Activated CD4-positive, CD25-positive, alpha-beta regulatory T cell treated with anti-CD3 and anti-CD28 coated beads, Interleukin-2, amount 50 U/mL, for 16 hours (primary cell): ENCODE results near the gene PARD3B.

Experiments
- DNase-seq: peaks from one replicate; pipeline ENCODE4 v3.0.0-alpha.2; 2020; ENCODE audit warnings: low read depth, low spot score

PARD3B gene

DNA sequence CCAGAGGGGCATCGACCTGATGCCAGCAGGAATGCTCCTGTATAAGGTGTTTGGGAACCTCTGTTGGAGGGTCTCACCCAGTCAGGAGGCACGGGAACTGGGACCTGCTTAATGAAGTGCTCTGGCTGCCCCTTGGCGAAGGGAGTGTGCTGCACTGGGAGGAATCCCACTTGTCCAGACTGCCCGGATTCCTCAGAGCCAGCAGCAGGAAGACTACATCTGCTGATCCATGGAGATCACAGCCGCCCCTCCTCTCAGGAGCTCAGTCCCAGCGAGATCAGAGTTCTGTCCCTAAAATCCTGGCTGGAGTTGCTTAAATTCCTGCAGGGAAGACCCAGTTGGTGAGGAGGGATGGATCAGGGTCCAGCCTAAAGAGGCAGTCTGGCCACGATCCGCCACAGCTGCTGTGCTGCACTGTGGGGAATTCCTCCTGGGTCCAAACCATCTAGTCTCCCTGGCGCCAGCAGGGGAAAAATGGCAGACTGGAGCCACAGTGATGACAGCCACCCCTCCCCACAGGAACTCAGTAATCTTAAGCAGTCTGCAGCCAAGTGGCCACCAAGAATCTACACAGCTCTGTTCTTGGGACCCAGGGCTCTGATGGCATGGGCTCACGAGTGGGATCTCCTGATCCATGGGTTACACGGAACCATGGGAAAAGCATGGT, 1060.5 kb downstream of the PARD3B start:
- DNase-seq: no peak

DNA sequence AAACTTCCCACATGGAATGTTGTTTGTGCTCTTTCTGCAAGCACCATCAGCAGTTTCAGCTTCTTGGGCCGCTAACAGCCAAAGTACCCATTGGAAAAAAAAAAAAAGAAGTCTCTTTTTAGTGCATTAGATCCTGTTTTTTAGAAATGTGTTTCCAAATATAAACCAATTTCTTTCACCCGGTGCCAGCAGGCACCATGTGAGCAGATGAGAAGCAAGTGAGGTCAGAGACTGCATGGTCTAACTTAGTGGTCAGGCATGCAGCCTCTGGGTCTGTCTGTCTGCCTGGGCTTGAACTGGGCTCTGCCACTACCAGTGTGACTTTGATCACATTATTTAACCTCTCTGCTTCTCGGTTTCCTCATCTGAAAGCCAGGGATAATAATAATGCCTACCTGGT, 1061.9 kb downstream of the PARD3B start:
- DNase-seq: no peak

DNA sequence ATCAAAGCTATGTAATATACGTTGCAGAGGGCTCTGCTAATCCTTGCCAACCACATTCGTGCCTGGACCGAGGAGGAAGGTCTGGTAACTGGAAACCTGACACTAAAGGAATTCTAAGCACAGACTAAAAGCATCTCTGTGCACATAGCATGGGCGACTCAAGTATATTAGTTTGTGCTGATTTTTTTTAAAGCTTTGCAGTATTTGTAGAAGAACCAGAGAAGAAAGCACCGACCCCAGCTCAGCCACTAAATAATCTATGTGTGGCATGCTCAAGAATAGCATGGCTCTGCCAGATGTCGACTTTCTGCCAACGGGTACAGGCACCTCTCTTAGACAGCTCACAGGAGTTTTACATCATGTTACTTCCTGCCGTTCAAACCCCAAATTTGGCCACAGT, 1063.8 kb downstream of the PARD3B start:
- no peak for DNase-seq

DNA sequence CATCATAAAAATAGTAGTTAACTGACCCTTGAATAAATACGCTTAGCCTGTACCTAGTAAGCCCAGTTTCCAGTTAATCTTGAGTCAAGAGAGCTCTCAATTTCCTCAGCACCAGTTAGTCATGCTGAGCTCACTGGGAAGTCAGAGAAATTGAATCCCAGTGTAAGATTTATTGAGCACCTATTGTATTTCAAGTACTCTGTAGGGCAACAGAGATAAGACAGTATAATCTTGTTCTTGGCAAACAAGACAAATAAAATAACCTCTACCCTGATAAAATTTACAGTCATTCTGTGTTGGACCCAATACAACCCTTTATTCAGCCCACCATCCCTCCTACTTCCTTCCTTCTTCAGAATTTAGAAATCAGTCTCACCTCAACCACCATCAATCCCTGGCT, 1065.2 kb downstream of the PARD3B start:
- no peak for DNase-seq

DNA sequence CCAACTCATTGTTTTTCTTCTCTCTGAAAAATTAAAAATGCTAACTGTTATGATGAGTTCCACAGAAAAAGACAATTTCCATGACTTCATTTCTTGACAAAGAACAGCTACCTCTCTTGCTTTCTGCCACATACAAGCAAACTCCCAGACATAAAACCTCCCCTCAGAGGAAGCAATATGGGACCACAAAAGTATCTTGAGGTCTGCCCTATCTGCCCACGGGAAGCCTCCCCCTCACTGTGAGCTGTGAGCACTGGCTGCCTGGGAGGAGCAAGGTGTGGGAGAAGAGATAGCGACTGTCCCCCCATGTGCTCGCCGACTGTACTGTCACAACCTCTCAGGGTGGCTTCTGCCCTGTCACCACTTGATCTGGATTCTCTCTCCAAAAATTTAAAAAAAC, 1067.4 kb downstream of the PARD3B start:
- no peak for DNase-seq

DNA sequence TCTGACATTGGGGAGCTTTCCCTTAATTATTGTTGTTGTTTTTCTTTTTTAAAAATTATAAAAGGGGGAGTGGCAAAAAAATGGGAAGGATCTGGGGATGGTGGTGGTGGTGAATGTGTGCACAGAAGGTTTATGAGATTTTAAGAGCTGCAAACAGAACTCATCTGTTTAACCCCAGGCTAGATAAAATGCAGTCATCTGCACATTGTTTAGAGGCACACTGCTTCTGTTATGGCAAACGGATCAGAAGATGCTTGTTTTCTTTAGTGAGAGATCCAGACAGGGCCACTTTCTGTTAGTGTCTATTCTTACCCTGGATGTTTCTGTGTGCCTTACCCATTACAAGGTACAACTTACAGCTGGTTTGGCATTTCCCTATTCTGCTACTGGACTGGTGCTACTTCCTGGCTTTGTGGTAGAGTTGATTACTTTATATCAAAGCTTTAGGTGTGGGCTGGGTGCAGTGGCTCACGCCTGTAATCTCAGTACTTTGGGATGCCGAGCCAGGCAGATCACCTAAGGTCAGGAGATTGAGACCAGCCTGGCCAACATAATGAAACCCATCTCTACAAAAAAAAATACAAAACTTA, 1068.8 kb downstream of the PARD3B start:
- no peak for DNase-seq

DNA sequence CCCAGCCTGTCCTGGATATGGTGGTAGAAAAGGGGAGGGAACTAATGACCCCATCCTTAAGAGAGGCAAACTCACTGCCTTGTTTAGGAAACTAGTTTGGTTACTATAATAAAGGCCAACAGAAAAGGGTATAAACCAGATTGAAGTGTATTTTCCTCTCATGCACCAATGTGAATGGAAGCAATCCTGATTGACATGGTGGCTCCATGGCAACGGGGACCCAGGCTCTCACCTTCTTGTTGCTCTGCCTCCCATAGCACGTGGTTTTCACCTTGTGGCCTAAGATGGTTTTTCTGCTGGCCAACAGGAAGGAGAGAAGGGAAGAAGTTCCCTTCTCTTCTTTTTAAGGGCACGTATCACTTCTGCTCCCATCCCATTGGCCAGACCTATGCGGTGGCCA, 1069.7 kb downstream of the PARD3B start:
- no peak for DNase-seq

DNA sequence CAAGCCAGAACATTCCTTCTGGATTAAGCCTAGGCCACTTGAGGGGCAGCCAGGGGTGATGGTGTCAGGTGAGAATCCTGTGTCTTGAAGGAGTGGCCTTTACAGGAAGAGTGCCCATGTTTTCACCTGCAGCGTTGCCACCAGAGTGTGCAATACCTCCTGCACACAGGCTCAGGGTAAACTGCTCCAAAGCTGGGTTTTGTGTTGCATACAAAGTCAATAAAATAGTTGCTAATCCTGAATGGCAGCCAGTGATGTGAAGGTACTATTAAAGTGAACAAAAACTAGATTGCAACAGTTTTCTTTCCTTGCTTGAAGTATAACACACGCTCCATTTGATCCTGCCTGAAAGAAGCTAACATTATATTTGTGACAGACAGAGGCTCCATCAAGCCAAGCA, 1072.6 kb downstream of the PARD3B start:
- no peak for DNase-seq

DNA sequence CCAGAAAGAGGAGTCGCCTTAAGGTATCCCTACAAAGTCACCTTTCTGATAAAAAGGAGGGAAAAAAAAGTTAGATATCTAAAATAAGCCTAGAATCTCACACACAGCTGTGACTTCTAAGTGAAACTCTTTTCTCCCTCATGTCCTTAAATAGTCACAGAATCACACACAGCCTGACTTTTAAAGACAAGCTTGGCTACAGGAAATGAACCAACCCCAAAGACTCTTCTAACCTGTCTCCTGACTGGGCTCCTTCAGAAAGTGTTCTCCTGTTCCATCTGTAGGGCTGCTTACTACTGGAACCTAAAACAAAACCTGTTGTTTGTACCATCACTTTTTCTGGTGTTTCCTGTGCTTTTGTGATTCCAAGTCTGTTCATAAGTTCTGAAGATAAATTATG, 1074.3 kb downstream of the PARD3B start:
- no peak for DNase-seq

DNA sequence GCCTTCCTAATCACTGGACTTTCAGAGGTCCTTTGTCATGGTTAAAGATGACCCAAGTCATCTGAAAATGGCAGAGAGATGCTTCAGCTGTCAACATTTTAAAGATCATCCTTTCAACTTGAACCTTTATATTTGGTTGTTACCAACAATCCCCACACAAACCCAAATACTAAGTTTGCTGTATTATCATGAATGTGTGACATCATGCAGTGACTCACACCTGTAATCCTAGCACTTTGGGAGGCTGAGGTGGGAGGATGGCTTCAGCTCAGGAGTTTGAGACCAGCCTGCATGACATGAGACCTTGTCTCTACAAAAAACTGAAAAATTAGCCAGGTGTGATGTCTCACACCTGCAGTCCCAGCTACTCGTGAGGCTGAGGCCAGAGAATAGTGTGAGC, 1081.8 kb downstream of the PARD3B start:
- DNase-seq: no peak

DNA sequence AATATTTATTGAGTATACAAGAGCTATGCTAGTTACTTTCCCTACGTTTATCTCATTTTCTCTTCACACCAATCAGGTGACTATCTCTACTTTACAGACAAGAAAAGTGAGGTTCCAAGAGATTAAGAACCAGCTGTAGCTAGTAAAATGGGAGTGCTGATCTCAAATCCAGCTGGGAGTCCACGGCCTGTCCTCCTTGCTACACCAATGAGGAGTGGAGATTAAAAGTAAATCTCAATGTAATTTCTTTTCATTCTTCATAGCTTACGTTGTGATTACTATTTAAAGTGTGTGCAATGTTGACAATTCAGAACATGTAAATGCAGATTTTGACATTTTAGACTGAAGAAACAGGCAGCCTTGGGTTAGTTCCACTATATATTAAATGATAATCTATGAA, 1083.1 kb downstream of the PARD3B start:
- no peak for DNase-seq

DNA sequence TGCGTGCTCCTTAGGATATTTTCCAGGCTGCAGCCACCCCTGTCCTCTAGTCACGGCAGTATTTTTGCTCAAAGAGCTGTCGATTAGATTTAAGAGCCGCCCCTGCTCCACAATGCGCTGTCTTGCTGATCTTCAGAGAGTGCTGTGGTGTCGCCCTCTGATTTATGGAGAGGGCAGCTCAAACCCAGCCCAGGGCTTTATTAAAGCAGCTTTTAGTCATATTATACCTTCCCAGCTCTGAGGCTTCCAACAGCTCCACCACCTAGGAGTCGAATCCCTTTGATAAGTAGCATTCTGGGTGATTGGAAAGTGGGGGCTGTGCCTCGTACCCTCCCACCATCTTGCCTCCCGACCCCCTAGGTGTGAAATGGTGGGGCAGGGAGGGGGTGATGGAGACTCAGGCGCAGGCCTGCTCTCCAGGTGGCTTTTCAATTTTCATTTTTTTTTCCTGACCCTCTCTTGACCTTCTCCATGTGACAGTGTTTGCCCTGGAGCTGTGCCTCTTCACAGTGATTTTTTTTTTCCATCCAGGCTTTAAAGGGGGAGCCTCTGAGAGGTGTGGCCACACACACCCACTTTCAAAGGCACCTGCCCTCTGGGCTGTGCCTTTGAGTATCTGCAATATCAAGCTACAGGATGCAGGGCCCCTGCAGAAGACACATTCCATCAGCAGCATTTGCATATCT, 1084.0 kb downstream of the PARD3B start:
- DNase-seq: no peak

DNA sequence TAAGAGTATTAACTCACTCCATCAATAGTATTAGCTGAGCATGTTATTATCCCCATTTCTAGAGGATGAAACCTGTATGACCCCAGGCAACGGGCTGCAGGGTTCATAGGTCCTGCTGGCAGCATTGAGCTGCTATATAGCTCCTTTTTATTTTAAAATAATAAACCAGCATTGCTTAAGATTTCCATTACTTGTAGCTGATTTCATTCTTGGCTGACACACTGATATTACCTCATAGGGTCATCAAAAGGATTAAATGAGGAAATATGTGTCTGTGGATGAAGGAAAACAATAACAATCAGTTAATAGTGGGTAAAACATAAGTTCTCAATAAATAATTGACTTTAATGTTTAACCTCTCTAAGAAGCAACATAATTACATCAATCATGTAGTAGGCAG, 1088.7 kb downstream of the PARD3B start:
- DNase-seq: no peak

DNA sequence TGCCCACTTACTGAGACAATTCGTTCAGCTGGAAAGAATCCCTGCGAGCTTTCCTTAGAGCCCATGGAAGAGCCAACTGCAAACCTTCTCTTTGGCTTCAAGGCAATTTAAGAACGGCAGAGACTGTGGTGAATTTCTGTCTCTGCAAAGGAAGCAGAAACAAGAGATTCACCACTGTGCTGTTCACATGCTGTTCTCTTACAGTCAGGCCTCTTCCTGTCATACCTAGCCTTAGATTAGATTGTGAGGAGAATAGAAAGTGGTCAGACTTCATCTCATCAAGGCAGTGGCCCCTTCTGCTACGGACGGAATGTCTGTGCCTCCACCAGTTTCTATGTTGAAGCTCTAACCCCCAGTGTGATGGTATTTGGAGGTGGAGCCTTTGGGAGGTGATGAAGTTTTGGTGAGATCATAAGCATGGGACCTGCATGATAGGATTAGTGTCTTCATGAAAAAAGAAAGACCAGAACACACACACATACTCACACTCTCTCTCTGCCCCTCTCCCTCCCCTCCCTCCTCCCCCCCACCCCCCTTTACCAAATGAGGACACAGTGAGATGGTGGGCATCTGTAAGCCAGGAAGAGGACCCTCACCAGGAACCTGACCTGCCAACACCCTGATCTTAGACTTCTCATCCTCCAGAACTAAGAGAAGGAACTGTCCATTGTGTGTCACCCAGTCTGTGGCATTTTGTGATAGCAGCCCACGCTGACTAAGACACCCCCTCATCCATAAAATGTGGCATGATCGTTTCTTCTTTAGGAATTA, 1091.5 kb downstream of the PARD3B start:
- no peak for DNase-seq

DNA sequence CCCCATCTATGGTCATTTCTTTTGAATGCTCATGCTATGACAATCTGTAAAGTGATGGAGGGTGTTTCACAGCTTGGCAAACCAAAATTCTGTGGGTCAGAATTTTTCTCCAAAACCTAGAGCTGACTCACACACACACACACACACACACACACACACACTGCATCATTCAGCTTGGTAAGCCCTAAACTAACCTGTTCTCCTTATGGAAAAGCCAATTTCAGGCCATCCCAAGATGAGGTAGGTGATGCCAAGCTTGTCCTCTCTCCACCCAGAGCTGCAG, 1092.0 kb downstream of the PARD3B start:
- DNase-seq: no peak

DNA sequence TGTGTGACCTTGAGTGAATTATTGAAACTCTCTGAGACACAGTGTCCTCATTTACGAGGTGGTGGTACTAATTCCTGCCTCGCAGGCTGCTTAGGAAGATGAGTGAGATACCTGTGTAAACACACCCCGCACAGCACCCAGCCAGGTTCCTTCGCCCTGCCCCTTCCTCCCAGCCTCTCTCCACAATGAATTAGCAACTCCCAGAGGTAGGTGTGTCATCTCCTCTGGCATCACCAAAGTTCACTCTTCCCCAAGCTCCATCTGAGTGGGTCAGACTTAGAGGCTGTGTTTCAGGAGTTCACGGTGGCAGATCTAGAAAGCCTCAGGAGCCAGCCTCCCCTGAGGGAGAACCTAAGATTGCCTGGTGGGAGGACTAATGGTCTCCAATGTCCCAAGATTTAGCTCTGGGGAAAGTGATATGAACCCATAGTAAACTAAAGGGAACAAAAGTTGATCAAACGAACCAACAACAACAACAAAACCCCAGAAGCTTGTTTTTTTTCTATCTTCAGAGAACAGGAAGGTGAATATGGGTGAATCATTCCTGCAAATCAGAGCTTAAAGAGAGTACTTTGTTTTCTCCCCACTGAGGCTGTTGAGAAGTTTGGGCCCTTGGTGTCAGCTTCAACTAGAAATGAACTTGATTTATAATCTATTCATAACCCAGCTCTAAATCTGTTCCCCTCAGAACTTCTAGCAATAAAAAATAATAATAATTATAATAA, 1092.7 kb downstream of the PARD3B start:
- DNase-seq: no peak

DNA sequence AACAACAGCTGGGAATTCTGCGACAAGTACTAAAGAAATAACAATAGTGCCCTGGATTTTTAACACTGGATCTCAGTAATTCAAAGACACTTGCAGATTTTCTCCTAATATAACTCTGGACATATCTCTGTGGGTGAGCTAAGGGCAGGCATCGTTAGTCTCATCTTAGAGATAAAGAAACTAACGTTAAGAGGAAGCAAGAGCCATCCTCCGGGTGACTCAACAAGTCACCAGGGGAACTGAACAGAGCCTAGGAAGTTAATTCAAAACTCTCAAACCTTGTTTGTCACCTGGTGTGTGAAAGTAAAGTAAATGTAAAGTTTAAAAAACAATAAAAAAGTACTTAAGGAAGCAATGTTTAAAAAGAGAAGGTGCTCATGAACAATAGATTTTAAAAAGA, 1095.4 kb downstream of the PARD3B start:
- no peak for DNase-seq

DNA sequence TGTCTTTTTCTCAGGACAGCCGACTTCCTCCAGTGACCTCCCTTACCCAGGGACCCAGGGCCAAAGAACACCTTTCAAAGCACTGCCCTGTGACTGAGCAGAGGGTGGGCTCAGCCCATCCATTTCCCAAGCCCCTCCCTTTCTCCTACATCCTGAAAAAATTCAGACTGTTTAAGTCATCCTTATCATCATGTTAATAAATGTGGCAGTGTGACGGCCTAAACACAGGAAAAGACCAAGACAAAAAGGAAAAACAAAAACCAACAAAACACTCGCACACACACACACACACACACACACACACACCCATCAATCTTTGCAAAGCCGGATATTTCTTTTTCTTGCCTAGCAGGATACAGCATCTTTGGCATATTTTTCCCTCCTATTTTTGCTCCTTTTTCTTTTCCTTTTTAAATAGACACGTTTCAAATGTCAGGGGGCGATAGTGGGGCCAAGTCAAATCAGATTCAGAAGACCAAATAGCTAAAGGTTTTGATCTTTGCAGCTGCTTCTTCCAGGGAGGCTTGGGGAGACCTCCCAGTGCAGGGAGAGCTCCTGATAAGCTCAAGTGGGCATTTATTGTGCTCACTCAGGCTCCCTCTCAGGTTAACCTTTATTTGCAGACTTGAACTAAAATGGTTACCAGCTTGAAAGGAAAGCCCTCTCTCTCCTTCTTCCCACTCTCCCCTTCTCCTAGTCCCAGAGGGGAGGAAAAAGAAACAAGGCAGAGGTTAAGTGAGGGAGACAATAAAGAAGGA, 1097.5 kb downstream of the PARD3B start:
- no peak for DNase-seq

DNA sequence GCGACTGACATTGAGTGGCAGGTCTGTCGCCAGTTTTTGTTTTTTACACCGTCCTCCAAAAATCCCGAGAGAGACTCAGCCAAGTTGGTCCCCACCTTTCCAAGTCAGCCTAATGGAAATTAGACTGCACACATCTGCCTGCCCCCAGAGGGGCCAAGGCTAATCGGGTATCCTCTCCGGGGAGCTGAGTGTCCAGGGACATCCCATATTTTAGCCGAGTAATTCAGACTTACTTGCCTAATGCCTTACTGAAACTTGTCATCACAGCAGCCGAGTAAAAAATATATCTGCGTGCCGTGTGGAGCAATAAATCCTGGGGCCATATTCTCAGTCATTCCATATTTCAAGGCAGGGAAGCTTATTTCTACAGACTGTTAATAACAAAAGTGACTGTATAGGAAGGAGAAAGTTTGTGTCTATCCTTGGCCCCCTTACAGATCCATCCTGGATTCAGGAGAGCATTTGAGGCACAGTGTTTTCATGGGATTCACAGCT, 1098.2 kb downstream of the PARD3B start:
- no peak for DNase-seq

DNA sequence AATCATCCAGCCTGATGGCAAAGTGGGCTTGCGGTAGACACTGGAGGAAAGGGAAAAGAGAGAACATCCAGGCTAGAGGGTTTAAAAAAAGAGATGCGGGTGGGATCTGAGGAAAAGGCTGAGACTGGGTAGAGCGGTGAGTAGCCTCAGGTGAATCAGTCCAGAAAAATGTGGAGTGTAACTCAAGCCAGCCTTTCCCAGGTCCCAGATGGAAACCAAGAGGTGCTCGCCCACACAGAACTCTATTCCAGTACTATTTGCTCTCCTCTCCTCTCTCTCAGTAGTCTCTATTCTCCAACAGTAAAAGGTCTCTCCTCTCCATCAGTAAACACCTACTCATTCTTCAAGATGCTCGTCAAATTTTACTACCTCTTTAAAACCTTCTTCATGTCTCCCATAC, 1098.7 kb downstream of the PARD3B start:
- DNase-seq: no peak

DNA sequence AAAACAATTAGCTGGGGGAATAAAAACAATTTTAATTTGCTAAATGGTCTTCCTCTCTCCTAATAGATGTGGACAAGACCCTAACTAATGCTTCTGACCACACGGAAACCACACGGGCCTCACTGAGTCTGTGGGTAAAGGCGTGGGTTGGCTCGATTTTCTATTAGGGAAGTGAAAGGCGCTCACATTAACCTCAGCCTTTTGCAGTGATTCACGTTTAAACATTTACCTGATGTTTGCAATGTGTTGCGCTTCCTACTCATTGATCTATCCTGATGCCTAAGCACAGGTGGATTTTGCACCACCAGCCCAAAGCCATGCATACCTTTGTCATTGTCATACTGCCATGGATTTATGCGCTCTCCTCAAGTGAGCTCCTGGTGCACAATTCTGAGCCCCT, 1101.4 kb downstream of the PARD3B start:
- no peak for DNase-seq
